Right lobe of liver (tissue), 6 donors: Measurements from ENCODE around the gene ZFPM1. TPM values are rescaled to one million over a fixed set of nuclear protein-coding genes. Genes with fewer than 3 reads are reported as not detected.

ENCODE experiments used
- ATAC-seq, 4 donors: fragments of 200-7000 bp; cut with Tn5 transposase; one replicate each; pipeline ENCODE4 v1.9.1; 2020; ENCODE audit warnings: mild to moderate bottlenecking in 4 of 4, moderate library complexity in 4 of 4
- DNase-seq, 3 donors: peaks; one replicate each; pipeline ENCODE4 v3.0.0-alpha.2; 2020
- H3K27ac ChIP-seq, 3 donors: fragments of 200-600 bp; one replicate each; pipeline ENCODE4 v1.8.0; 2022
- H3K27me3 ChIP-seq, 2 donors: fragments of 200-600 bp; one replicate each; pipeline ENCODE4 v1.8.0; 2022
- H3K36me3 ChIP-seq, 4 donors: fragments of 200-600 bp; sonication (generic) in 1 of 4; one replicate each; pipeline versions ENCODE4 v1.5.1 to v1.8.0; 2017 to 2022; ENCODE audit warnings: control low read depth in 1 of 4
- H3K4me1 ChIP-seq, 4 donors: fragments of 200-600 bp; sonication (generic) in 1 of 4; one replicate each; pipeline versions ENCODE4 v1.5.1 to v1.8.0; 2017 to 2022; ENCODE audit warnings: control low read depth in 1 of 4
- H3K4me3 ChIP-seq, 3 donors: fragments of 200-600 bp; one replicate each; pipeline ENCODE4 v1.8.0; 2022
- H3K9me3 ChIP-seq, 4 donors: fragments of 200-600 bp; sonication (generic) in 1 of 4; one replicate each; pipeline versions ENCODE4 v1.5.1 to v1.8.0; 2017 to 2022; ENCODE audit warnings: control low read depth in 1 of 4
- POLR2A ChIP-seq: fragments of 450-650 bp; IDR thresholded peaks from one replicate; pipeline ENCODE4 v1.6.1; 2017; ENCODE audit warnings: antibody characterized with exemption, mild to moderate bottlenecking
- WGBS: methylation state at CpG from one replicate; pipeline ENCODE4 v1.1.6; 2018; ENCODE audit warnings: low coverage, low lambda C conversion rate; ENCODE audit not compliant: insufficient coverage; ENCODE audit errors: missing lambda C conversion rate; 5-methylcytosine and 5-hydroxymethylcytosine counted together
- intact Hi-C, 2 donors: fragments of 100-400 bp; cut with DNase I; formaldehyde crosslinking; loops; one replicate each; pipeline versions ENCODE4 v1.11.2 to v1.14.1; 2022
- total RNA-seq, 6 experiments: library from RNA; depleted of rRNA in 2 of 6; stranded (reverse); fragments of >200 nt in 2 of 6; fragmentation: NEBNext Ultra II Directional in 3 of 6; extraction: Animal tissue kit (Norgen Biotek cat#: 25700) in 3 of 6; gene quantifications; one replicate each; pipeline versions ENCODE4 v1.1.0 to v1.2.4, GENCODE V29; 2016 to 2023
- TF ChIP-seq, protein P1 (sequence below), 4 donors: fragments of 200-600 bp in 3 of 4; fragments of 450-650 bp in 1 of 4; IDR thresholded peaks; one replicate each; pipeline versions ENCODE4 v1.5.1 to v1.8.0; 2016 to 2022; ENCODE audit warnings: antibody characterized with exemption in 4 of 4, mild to moderate bottlenecking in 2 of 4
- donor health status: DM: no; HTN: yes; CAD: no.
- donor health status: DM: no; HTN: no; CAD: no.
- donor health status: DM: no; HTN: no; CAD: no.
- donor health status: DM: no; HTN: yes; CAD: no.
- donor health status: DM: no; HTN: yes; CAD: no.

ZFPM1 gene
- total RNA-seq, 6 experiments from 2014 or later = 3.8 to 15.5 (median 8.3) TPM

DNA sequence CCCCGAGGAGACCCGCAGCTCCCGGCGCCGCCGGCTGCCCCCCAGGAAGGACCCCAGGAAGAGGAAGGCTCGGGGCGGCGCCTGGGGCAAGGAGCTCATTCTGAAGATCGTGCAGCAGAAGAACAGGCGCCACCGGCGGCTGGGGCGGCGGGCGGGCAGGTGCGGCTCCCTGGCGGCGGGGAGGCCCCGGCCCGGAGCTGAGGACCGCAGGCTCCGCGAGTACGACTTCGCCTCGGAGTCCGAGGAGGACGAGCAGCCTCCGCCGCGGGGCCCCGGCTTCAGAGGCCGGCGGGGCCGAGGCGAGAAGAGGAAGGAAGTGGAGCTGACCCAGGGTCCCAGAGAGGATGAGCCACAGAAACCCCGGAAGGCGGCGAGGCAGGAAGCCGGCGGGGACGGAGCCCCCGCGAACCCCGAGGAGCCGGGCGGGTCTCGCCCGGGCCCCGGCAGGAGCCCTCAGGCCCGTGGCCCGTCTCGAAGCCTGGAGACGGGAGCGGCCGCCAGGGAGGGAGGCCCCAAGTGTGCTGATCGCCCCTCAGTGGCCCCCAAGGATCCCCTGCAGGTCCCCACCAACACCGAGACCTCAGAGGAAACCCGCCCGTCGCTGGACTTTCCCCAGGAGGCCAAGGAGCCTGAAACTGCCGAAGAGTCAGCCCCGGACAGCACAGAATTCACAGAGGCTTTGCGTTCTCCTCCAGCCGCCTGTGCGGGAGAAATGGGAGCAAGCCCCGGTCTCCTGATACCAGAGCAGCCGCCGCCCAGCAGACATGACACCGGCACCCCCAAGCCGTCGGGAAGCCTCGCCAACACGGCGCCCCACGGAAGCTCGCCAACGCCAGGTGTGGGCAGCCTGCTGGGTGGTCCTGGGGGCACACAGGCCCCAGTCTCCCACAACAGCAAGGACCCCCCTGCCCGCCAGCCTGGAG lies 22.3 kb upstream of the ZFPM1 start:
- ATAC-seq (peak; percentile 38 to 64 (median 50)), DNase-seq (peak in 1 of 3 donors; percentile 53)
- Histone ChIP-seq H3K9me3 (no peaks in the 10 kb centered on the region), H3K4me3 (peak overlapping the region; percentile 26 to 46 (median 33)), H3K4me1 (no peaks in the 10 kb centered on the region), H3K36me3 (no peaks in the 10 kb centered on the region), H3K27me3 (no peaks in the 10 kb centered on the region), H3K27ac (peak overlapping the region; percentile 31 to 57 (median 54))
- TF ChIP-seq, protein P1, sequence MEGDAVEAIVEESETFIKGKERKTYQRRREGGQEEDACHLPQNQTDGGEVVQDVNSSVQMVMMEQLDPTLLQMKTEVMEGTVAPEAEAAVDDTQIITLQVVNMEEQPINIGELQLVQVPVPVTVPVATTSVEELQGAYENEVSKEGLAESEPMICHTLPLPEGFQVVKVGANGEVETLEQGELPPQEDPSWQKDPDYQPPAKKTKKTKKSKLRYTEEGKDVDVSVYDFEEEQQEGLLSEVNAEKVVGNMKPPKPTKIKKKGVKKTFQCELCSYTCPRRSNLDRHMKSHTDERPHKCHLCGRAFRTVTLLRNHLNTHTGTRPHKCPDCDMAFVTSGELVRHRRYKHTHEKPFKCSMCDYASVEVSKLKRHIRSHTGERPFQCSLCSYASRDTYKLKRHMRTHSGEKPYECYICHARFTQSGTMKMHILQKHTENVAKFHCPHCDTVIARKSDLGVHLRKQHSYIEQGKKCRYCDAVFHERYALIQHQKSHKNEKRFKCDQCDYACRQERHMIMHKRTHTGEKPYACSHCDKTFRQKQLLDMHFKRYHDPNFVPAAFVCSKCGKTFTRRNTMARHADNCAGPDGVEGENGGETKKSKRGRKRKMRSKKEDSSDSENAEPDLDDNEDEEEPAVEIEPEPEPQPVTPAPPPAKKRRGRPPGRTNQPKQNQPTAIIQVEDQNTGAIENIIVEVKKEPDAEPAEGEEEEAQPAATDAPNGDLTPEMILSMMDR (IDR thresholded peaks at IDR 0.05) = no peak
- no peak for TF ChIP-seq POLR2A
- intact Hi-C loops = no loop called here
- WGBS = 0% methylated on average over 1 of the region's 80 CpGs

DNA sequence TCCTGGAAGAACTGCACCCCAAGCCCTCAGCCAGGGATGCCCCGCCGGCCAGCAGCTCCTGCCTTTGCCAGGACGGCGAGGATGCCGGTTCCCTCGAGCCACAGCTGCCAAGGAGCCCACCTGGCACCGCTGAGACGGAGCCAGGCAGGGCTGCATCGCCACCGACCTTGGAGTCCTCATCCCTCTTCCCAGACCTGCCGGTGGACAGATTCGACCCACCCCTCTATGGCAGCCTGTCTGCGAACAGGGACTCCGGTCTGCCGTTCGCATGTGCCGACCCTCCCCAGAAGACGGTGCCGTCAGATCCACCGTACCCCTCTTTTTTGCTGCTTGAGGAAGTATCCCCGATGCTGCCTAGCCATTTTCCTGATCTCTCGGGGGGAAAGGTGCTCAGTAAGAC lies 21.4 kb upstream of the ZFPM1 start:
- Histone ChIP-seq H3K27ac (no peak overlapping the region), H3K27me3 (no peaks in the 10 kb centered on the region), H3K4me1 (no peaks in the 10 kb centered on the region), H3K4me3 (no peak overlapping the region), H3K36me3 (no peaks in the 10 kb centered on the region), H3K9me3 (no peaks in the 10 kb centered on the region)
- no peak for ATAC-seq
- no peak for TF ChIP-seq POLR2A
- TF ChIP-seq, protein P1 (IDR thresholded peaks at IDR 0.05) = no peak
- DNase-seq = no peak
- WGBS = no CpG with 5 or more reads among the region's 22 CpGs
- intact Hi-C loops = no loop called here

DNA sequence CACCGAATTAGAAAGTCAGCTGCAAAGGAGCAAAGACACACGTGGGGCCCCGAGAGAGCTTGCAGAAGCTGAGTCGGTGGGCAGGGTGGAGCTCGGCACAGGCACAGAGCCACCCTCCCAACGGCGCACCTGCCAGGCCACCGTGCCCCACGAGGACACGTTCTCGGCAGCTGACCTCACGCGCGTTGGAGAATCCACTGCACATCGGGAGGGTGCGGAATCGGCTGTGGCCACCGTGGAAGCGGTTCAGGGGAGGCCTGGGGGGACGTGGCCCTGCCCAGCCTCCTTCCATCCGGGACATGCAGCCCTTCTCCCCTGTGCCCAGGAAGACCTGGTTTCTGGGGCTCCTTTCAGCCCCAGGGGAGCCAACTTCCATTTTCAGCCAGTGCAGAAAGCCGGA lies 20.9 kb upstream of the ZFPM1 start:
- TF ChIP-seq POLR2A = no peak
- TF ChIP-seq, protein P1 (IDR thresholded peaks at IDR 0.05) = no peak
- Histone ChIP-seq H3K36me3 (no peaks in the 10 kb centered on the region), H3K27me3 (no peaks in the 10 kb centered on the region), H3K9me3 (no peaks in the 10 kb centered on the region), H3K4me1 (no peaks in the 10 kb centered on the region), H3K27ac (no peak overlapping the region), H3K4me3 (no peak overlapping the region)
- ATAC-seq = no peak
- DNase-seq = no peak
- intact Hi-C loops = no loop called here
- 51% methylated on average over 2 of the region's 22 CpGs for WGBS

DNA sequence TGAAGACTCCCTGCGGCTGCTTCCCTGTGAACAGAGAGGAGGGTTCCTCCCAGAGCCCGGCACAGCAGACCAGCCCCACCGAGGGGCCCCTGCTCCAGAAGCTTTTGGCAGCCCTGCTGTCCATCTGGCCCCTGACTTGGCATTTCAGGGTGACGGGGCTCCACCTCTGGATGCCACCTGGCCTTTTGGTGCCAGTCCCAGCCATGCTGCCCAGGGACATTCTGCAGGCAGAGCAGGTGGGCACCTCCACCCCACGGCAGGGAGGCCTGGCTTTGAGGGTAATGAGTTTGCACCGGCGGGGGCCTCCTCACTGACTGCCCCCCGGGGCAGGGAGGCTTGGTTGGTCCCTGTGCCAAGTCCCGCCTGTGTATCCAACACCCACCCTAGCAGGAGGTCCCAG lies 20.3 kb upstream of the ZFPM1 start:
- intact Hi-C loops = no loop called here
- no CpG with 5 or more reads among the region's 9 CpGs for WGBS
- no peaks in the 10 kb centered on the region for H3K9me3 ChIP-seq
- H3K36me3 ChIP-seq = no peaks in the 10 kb centered on the region
- no peak for DNase-seq
- no peak overlapping the region for H3K27ac ChIP-seq
- no peaks in the 10 kb centered on the region for H3K4me1 ChIP-seq
- no peak overlapping the region for H3K4me3 ChIP-seq
- ATAC-seq = no peak
- H3K27me3 ChIP-seq = no peaks in the 10 kb centered on the region
- no peak for TF ChIP-seq POLR2A
- TF ChIP-seq, protein P1 (IDR thresholded peaks at IDR 0.05) = no peak
